OCI-LY3 (cell line): ENCODE results near the gene CHST15.

Experiments used
- H2AFZ ChIP-seq: fragments of 200-600, 300-600 bp; shearing (Covaris generic); 2 replicates; pipeline ENCODE4 v1.6.0; 2014; ENCODE audit warnings: antibody characterized with exemption, low read depth, low read length
- H3K27ac ChIP-seq: fragments of 200-600, 300-600 bp; sonication (generic); 2 replicates; pipeline ENCODE4 v1.5.1; 2014; ENCODE audit warnings: mild to moderate bottlenecking, low read length, moderate library complexity, mixed read lengths
- H3K27me3 ChIP-seq: fragments of 200-600, 300-600 bp; sonication (generic); 2 replicates; pipeline ENCODE4 v1.6.1; 2014; ENCODE audit warnings: low read depth, low read length, mixed read lengths
- H3K36me3 ChIP-seq: fragments of 200-600, 300-600 bp; sonication (generic); replicated peaks from 2 replicates; pipeline ENCODE3; 2014; ENCODE audit warnings: low read depth, low read length, mixed read lengths
- H3K4me1 ChIP-seq: fragments of 300-600, 200-600 bp; sonication (generic); 2 replicates; pipeline ENCODE4 v1.6.1; 2014; ENCODE audit warnings: low read length, mixed read lengths
- H3K4me2 ChIP-seq: fragments of 200-600, 300-600 bp; sonication (generic); 2 replicates; pipeline ENCODE4 v1.6.1; 2014; ENCODE audit warnings: low read length, mixed read lengths
- H3K4me3 ChIP-seq: fragments of 300-600, 200-600 bp; sonication (generic); 2 replicates; pipeline ENCODE4 v1.5.1; 2014; ENCODE audit warnings: antibody characterized with exemption, mild to moderate bottlenecking, low read length, moderate library complexity
- H3K79me2 ChIP-seq: fragments of 300-600, 200-600 bp; shearing (Covaris generic); 2 replicates; pipeline ENCODE4 v1.6.1; 2014; ENCODE audit warnings: mild to moderate bottlenecking, low read length, mixed read lengths
- H3K9ac ChIP-seq: fragments of 300-600, 200-600 bp; shearing (Covaris generic); 2 replicates; pipeline ENCODE4 v1.6.0; 2014; ENCODE audit warnings: mild to moderate bottlenecking, low read length, moderate library complexity
- H3K9me3 ChIP-seq: fragments of 200-600, 300-600 bp; shearing (Covaris generic); 2 replicates; pipeline ENCODE4 v1.6.1; 2014; ENCODE audit warnings: low read length, mixed read lengths; ENCODE audit not compliant: insufficient read depth
- H4K20me1 ChIP-seq: fragments of 200-600, 300-600 bp; sonication (generic); 2 replicates; pipeline ENCODE4 v1.6.1; 2016; ENCODE audit warnings: low read length, mixed read lengths; ENCODE audit not compliant: insufficient read depth
- CTCF ChIP-seq: fragments of 200-600, 300-600 bp; sonication (generic); IDR thresholded peaks from 2 replicates; pipeline ENCODE4 v1.5.1; 2014; ENCODE audit warnings: antibody characterized with exemption, low read length, low read depth
- EZH2phosphoT487 ChIP-seq: fragments of 200-600 bp; shearing (Covaris generic); IDR thresholded peaks from 2 replicates; pipeline ENCODE4 v1.6.1; 2018; ENCODE audit warnings: antibody characterized with exemption, mixed run types, low read depth

Gene CHST15

GRCh38 chr10:124068929-124069328 is 24.5 kb downstream of the CHST15 start:
- H3K79me2 ChIP-seq: no peaks in the 10 kb centered on the region
- H3K4me2 ChIP-seq: no peak overlapping the region
- no peak overlapping the region for H3K27ac ChIP-seq
- H3K9ac ChIP-seq: no peak overlapping the region
- peaks cover 68% of the 10 kb centered on the region for H3K27me3 ChIP-seq
- no peak overlapping the region for H2AFZ ChIP-seq
- no peaks in the 10 kb centered on the region for H4K20me1 ChIP-seq
- H3K9me3 ChIP-seq: no peaks in the 10 kb centered on the region
- H3K36me3 ChIP-seq: no peaks in the 10 kb centered on the region
- no peak overlapping the region for H3K4me3 ChIP-seq
- H3K4me1 ChIP-seq: peaks cover 52% of the 10 kb centered on the region
- TF ChIP-seq CTCF (no peak), EZH2phosphoT487 (no peak)

GRCh38 chr10:124067825-124068400 is 25.5 kb downstream of the CHST15 start:
- Histone ChIP-seq H3K79me2 (no peaks in the 10 kb centered on the region), H3K4me2 (peak overlapping the region; percentile 32), H3K27ac (no peak overlapping the region), H3K9ac (no peak overlapping the region), H3K36me3 (no peaks in the 10 kb centered on the region), H2AFZ (no peak overlapping the region), H4K20me1 (no peaks in the 10 kb centered on the region), H3K9me3 (no peaks in the 10 kb centered on the region), H3K27me3 (peaks cover 58% of the 10 kb centered on the region), H3K4me3 (no peak overlapping the region), H3K4me1 (peaks cover 62% of the 10 kb centered on the region)
- TF ChIP-seq EZH2phosphoT487 (no peak), CTCF (no peak)

GRCh38 chr10:124066781-124067714 is 26.4 kb downstream of the CHST15 start:
- H3K79me2 ChIP-seq: no peaks in the 10 kb centered on the region
- H3K9ac ChIP-seq: no peak overlapping the region
- H3K27me3 ChIP-seq: peaks cover 49% of the 10 kb centered on the region
- TF ChIP-seq CTCF (no peak), EZH2phosphoT487 (no peak)
- H3K4me2 ChIP-seq: peak overlapping the region; percentile 24; the same call in 1 of the 2 replicates
- no peak overlapping the region for H3K27ac ChIP-seq
- H3K4me1 ChIP-seq: peaks cover 68% of the 10 kb centered on the region
- no peak overlapping the region for H2AFZ ChIP-seq
- H3K4me3 ChIP-seq: no peak overlapping the region
- H3K36me3 ChIP-seq: no peaks in the 10 kb centered on the region
- no peaks in the 10 kb centered on the region for H3K9me3 ChIP-seq
- no peaks in the 10 kb centered on the region for H4K20me1 ChIP-seq

- no peak overlapping the region for H2AFZ ChIP-seq
- H3K79me2 ChIP-seq: no peaks in the 10 kb centered on the region
- H3K9me3 ChIP-seq: no peaks in the 10 kb centered on the region
- H3K27me3 ChIP-seq: peaks cover 41% of the 10 kb centered on the region
- TF ChIP-seq CTCF (no peak), EZH2phosphoT487 (no peak)
- no peak overlapping the region for H3K27ac ChIP-seq
- H4K20me1 ChIP-seq: no peaks in the 10 kb centered on the region
- no peaks in the 10 kb centered on the region for H3K36me3 ChIP-seq
- peaks cover 66% of the 10 kb centered on the region for H3K4me1 ChIP-seq
- H3K4me2 ChIP-seq: peak overlapping the region; percentile 85; the same call in 1 of the 2 replicates
- H3K9ac ChIP-seq: no peak overlapping the region
- H3K4me3 ChIP-seq: no peak overlapping the region
Observed at GRCh38 chr10:124066126-124066700, 27.2 kb downstream of the CHST15 start.
